Trophoblast cell (in vitro differentiated cells and primary cell): Measurements from ENCODE around the gene TRAPPC5.

Experiments
- DNase-seq, 2 donors: peaks; one replicate each; pipeline ENCODE4 v3.0.0-alpha.2; 2016
- H2AFZ ChIP-seq: 2 replicates; pipeline ENCODE4 v1.6.1; 2013; ENCODE audit warnings: low read length, moderate library complexity, mild to moderate bottlenecking; ENCODE audit not compliant: insufficient read depth, poor library complexity
- H2AK5ac ChIP-seq: 2 replicates; pipeline ENCODE4 v1.6.1; 2013; ENCODE audit warnings: mild to moderate bottlenecking, low read length
- H2BK120ac ChIP-seq: 2 replicates; pipeline ENCODE4 v1.6.1; 2013; ENCODE audit warnings: low read length, mild to moderate bottlenecking, moderate library complexity; ENCODE audit not compliant: insufficient read depth, poor library complexity
- H2BK12ac ChIP-seq: 2 replicates; pipeline ENCODE4 v1.6.1; 2013; ENCODE audit warnings: mild to moderate bottlenecking, low read length, moderate library complexity
- H2BK5ac ChIP-seq: 2 replicates; pipeline ENCODE4 v1.6.1; 2013; ENCODE audit warnings: low read length, low read depth, moderate library complexity, mild to moderate bottlenecking; ENCODE audit not compliant: poor library complexity
- H3K14ac ChIP-seq: 2 replicates; pipeline ENCODE4 v1.6.1; 2013; ENCODE audit warnings: mild to moderate bottlenecking, low read length
- H3K18ac ChIP-seq: 2 replicates; pipeline ENCODE4 v1.6.1; 2013; ENCODE audit warnings: mild to moderate bottlenecking, low read length
- H3K23ac ChIP-seq: 2 replicates; pipeline ENCODE4 v1.6.1; 2013; ENCODE audit warnings: low read length
- H3K27ac ChIP-seq: 2 replicates; pipeline ENCODE4 v1.5.1; 2013; ENCODE audit warnings: low read depth, mild to moderate bottlenecking, inconsistent platforms, low read length, moderate library complexity
- H3K27me3 ChIP-seq: 2 replicates; pipeline ENCODE4 v1.6.1; 2013; ENCODE audit warnings: inconsistent platforms, mild to moderate bottlenecking, low read length, moderate library complexity; ENCODE audit not compliant: insufficient read depth
- H3K36me3 ChIP-seq, 2 experiments: 1 replicate in 1 of 2; 2 replicates in 1 of 2; pipeline ENCODE4 v1.6.1; 2013; ENCODE audit warnings: low read length in 2 of 2, mild to moderate bottlenecking in 2 of 2, moderate library complexity in 1 of 2; ENCODE audit not compliant: insufficient read depth in 2 of 2, control insufficient read depth in 1 of 2
- H3K4ac ChIP-seq: 2 replicates; pipeline ENCODE4 v1.6.1; 2013; ENCODE audit warnings: low read depth, mild to moderate bottlenecking, low read length, moderate library complexity
- H3K4me1 ChIP-seq, 2 experiments: 1 replicate in 1 of 2; 2 replicates in 1 of 2; pipeline ENCODE4 v1.6.1; 2013; ENCODE audit warnings: low read length in 2 of 2, mild to moderate bottlenecking in 2 of 2, moderate library complexity in 1 of 2; ENCODE audit not compliant: insufficient read depth in 2 of 2, control insufficient read depth in 1 of 2
- H3K4me2 ChIP-seq: 2 replicates; pipeline ENCODE4 v1.6.1; 2013; ENCODE audit warnings: inconsistent platforms, mild to moderate bottlenecking, low read length, moderate library complexity
- H3K4me3 ChIP-seq: 2 replicates; pipeline ENCODE4 v1.5.1; 2013; ENCODE audit warnings: mild to moderate bottlenecking, low read depth, low read length, inconsistent platforms
- H3K79me1 ChIP-seq: one replicate; pipeline ENCODE4 v1.6.1; 2013; ENCODE audit warnings: low read length
- H3K79me2 ChIP-seq: 2 replicates; pipeline ENCODE4 v1.6.1; 2013; ENCODE audit warnings: low read length, mild to moderate bottlenecking; ENCODE audit not compliant: control insufficient read depth, insufficient read depth, poor library complexity
- H3K9ac ChIP-seq: 2 replicates; pipeline ENCODE4 v1.6.1; 2013; ENCODE audit warnings: mild to moderate bottlenecking, low read length
- H3K9me3 ChIP-seq: 2 replicates; pipeline ENCODE4 v1.6.1; 2013; ENCODE audit warnings: low read depth, mild to moderate bottlenecking, control low read depth, inconsistent platforms, low read length; ENCODE audit not compliant: insufficient read depth
- H4K12ac ChIP-seq: 2 replicates; pipeline ENCODE4 v1.6.1; 2013; ENCODE audit warnings: low read depth, mild to moderate bottlenecking, low read length, moderate library complexity
- H4K8ac ChIP-seq: 2 replicates; pipeline ENCODE4 v1.6.1; 2013; ENCODE audit warnings: low read depth, mild to moderate bottlenecking, low read length, moderate library complexity
- H4K91ac ChIP-seq: one replicate; pipeline ENCODE4 v1.6.1; 2013; ENCODE audit warnings: low read depth, mild to moderate bottlenecking, low read length, moderate library complexity
- WGBS: extraction: QIAGEN DNeasy Blood & Tissue Kit; methylation state at CpG from one replicate; pipeline ENCODE4 v1.1.7; 2013; ENCODE audit warnings: missing lambda C conversion rate; ENCODE audit not compliant: insufficient read length, insufficient coverage; ENCODE audit errors: extremely low coverage; 5-methylcytosine and 5-hydroxymethylcytosine counted together

Gene TRAPPC5

GRCh38 chr19:7682175-7682855, 1.7 kb downstream of the TRAPPC5 start:
- no peak overlapping the region for H2AK5ac ChIP-seq
- no peaks in the 10 kb centered on the region for H3K27me3 ChIP-seq
- no peak overlapping the region for H2AFZ ChIP-seq
- H3K4me2 ChIP-seq = peak overlapping the region; percentile 88
- DNase-seq = no peak
- no peak overlapping the region for H3K27ac ChIP-seq
- H3K23ac ChIP-seq = no peak overlapping the region
- no peak overlapping the region for H2BK12ac ChIP-seq
- no peak overlapping the region for H3K18ac ChIP-seq
- H3K9ac ChIP-seq = no peak overlapping the region
- H3K79me1 ChIP-seq = peaks cover 5% of the 10 kb centered on the region
- H3K9me3 ChIP-seq = peaks cover 8% of the 10 kb centered on the region
- no peak overlapping the region for H2BK120ac ChIP-seq
- no peak overlapping the region for H3K14ac ChIP-seq
- H2BK5ac ChIP-seq = no peak overlapping the region
- peaks cover 14 to 17% of the 10 kb centered on the region in 2 experiments for H3K36me3 ChIP-seq
- no peak overlapping the region for H4K8ac ChIP-seq
- H3K4me3 ChIP-seq = peak overlapping the region; percentile 0
- H3K4me1 ChIP-seq = peaks cover 11 to 17% of the 10 kb centered on the region in 2 experiments
- peaks cover 4% of the 10 kb centered on the region for H3K79me2 ChIP-seq
- no peak overlapping the region for H4K91ac ChIP-seq
- H4K12ac ChIP-seq = no peak overlapping the region
- no CpG with 5 or more reads among the region's 74 CpGs for WGBS
- no peak overlapping the region for H3K4ac ChIP-seq

GRCh38 chr19:7685546-7686445, 5.2 kb downstream of the TRAPPC5 start:
- Histone ChIP-seq H3K27ac (no peak overlapping the region), H3K9ac (no peak overlapping the region), H2BK5ac (no peak overlapping the region), H4K8ac (peak overlapping the region; percentile 12), H3K18ac (no peak overlapping the region), H2AK5ac (no peak overlapping the region), H3K4me2 (no peak overlapping the region), H2AFZ (no peak overlapping the region), H3K23ac (no peak overlapping the region), H3K4me1 (peaks cover 8 to 15% of the 10 kb centered on the region in 2 experiments), H4K12ac (no peak overlapping the region), H4K91ac (no peak overlapping the region), H3K79me1 (peaks cover 4% of the 10 kb centered on the region), H3K79me2 (peaks cover 3% of the 10 kb centered on the region), H3K27me3 (no peaks in the 10 kb centered on the region), H3K4ac (no peak overlapping the region), H3K9me3 (peaks cover 7% of the 10 kb centered on the region), H3K36me3 (peaks cover 14 to 17% of the 10 kb centered on the region in 2 experiments), H2BK12ac (no peak overlapping the region), H3K14ac (no peak overlapping the region), H3K4me3 (no peak overlapping the region), H2BK120ac (no peak overlapping the region)
- WGBS = no CpG with 5 or more reads among the region's 19 CpGs
- peak; percentile 15 to 52 for DNase-seq

- peaks cover 6 to 8% of the 10 kb centered on the region in 2 experiments for H3K4me1 ChIP-seq
- no peak overlapping the region for H2BK120ac ChIP-seq
- H3K4me2 ChIP-seq = no peak overlapping the region
- H2BK5ac ChIP-seq = no peak overlapping the region
- no peak for DNase-seq
- H3K9ac ChIP-seq = no peak overlapping the region
- peaks cover 12% of the 10 kb centered on the region for H3K9me3 ChIP-seq
- H4K12ac ChIP-seq = no peak overlapping the region
- no peak overlapping the region for H4K91ac ChIP-seq
- H4K8ac ChIP-seq = no peak overlapping the region
- H3K23ac ChIP-seq = no peak overlapping the region
- H2AK5ac ChIP-seq = no peak overlapping the region
- H3K4me3 ChIP-seq = no peak overlapping the region
- no peak overlapping the region for H3K4ac ChIP-seq
- H2AFZ ChIP-seq = no peak overlapping the region
- peaks cover 2% of the 10 kb centered on the region for H3K79me1 ChIP-seq
- no peak overlapping the region for H3K18ac ChIP-seq
- no peak overlapping the region for H3K27ac ChIP-seq
- H3K79me2 ChIP-seq = no peaks in the 10 kb centered on the region
- no CpG with 5 or more reads among the region's 12 CpGs for WGBS
- H2BK12ac ChIP-seq = no peak overlapping the region
- peaks cover 13 to 15% of the 10 kb centered on the region in 2 experiments for H3K36me3 ChIP-seq
- no peaks in the 10 kb centered on the region for H3K27me3 ChIP-seq
- no peak overlapping the region for H3K14ac ChIP-seq
Observed at GRCh38 chr19:7687177-7687576, 6.5 kb downstream of the TRAPPC5 start.

GRCh38 chr19:7689165-7689564, 8.5 kb downstream of the TRAPPC5 start:
- Histone ChIP-seq H3K4ac (no peak overlapping the region), H3K14ac (no peak overlapping the region), H2BK12ac (no peak overlapping the region), H3K4me2 (no peak overlapping the region), H3K4me3 (no peak overlapping the region), H3K27ac (no peak overlapping the region), H3K79me1 (peaks cover 2% of the 10 kb centered on the region), H3K4me1 (peaks cover 6 to 8% of the 10 kb centered on the region in 2 experiments), H3K27me3 (no peaks in the 10 kb centered on the region), H2AK5ac (no peak overlapping the region), H4K91ac (no peak overlapping the region), H4K12ac (no peak overlapping the region), H3K18ac (no peak overlapping the region), H3K9ac (no peak overlapping the region), H2BK5ac (no peak overlapping the region), H3K36me3 (no peaks in the 10 kb centered on the region), H3K79me2 (no peaks in the 10 kb centered on the region), H2BK120ac (no peak overlapping the region), H4K8ac (no peak overlapping the region), H3K23ac (no peak overlapping the region), H3K9me3 (peaks cover 11% of the 10 kb centered on the region), H2AFZ (no peak overlapping the region)
- DNase-seq = no peak
- WGBS = no CpG with 5 or more reads among the region's 23 CpGs
